ENCODE data around the gene FBXW11.

The FBXW11 gene

GRCh38 chr5:171820561-171820960 is 185.9 kb downstream of the FBXW11 start:
- Histone ChIP-seq H3K4me1 (ENCODE audit: control insufficient read depth, insufficient read depth, low read length) (no peaks in the 10 kb centered on the region), H3K4me3 (ENCODE audit: low read length) (no peak overlapping the region), H3K36me3 (ENCODE audit: control insufficient read depth, insufficient read depth, low read length, severe bottlenecking) (no peaks in the 10 kb centered on the region), H3K9ac (ENCODE audit: low read length) (no peak overlapping the region), H3K27me3 (replicated peaks; ENCODE audit: control insufficient read depth, insufficient read depth, low read length) (peaks cover 31% of the 10 kb centered on the region), H3K9me3 (ENCODE audit: control insufficient read depth, low read length) (peaks cover 11% of the 10 kb centered on the region)
- no peak for DNase-seq (ENCODE audit: low read depth)

- H3K4me3 ChIP-seq (ENCODE audit: low read length): no peak overlapping the region
These were observed 189.8 kb downstream of the FBXW11 start for GRCh38 chr5:171816666-171817065.

GRCh38 chr5:171813813-171814490 is 192.5 kb downstream of the FBXW11 start:
- Histone ChIP-seq H3K27me3 (replicated peaks; ENCODE audit: control insufficient read depth, insufficient read depth, low read length) (peaks cover 16% of the 10 kb centered on the region), H3K4me1 (ENCODE audit: control insufficient read depth, insufficient read depth, low read length) (peaks cover 5% of the 10 kb centered on the region), H3K4me3 (ENCODE audit: low read length) (no peak overlapping the region), H3K9me3 (ENCODE audit: control insufficient read depth, low read length) (peaks cover 25% of the 10 kb centered on the region), H3K36me3 (ENCODE audit: control insufficient read depth, insufficient read depth, low read length, severe bottlenecking) (no peaks in the 10 kb centered on the region), H3K9ac (ENCODE audit: low read length) (no peak overlapping the region)
- no peak for DNase-seq (ENCODE audit: low read depth)

More at GRCh38 chr5:171816666-171817065, 189.8 kb downstream of the FBXW11 start:
- Histone ChIP-seq H3K9ac (ENCODE audit: low read length) (no peak overlapping the region), H3K4me1 (ENCODE audit: control insufficient read depth, insufficient read depth, low read length) (peaks cover 5% of the 10 kb centered on the region), H3K9me3 (ENCODE audit: control insufficient read depth, low read length) (peaks cover 14% of the 10 kb centered on the region), H3K36me3 (ENCODE audit: control insufficient read depth, insufficient read depth, low read length, severe bottlenecking) (no peaks in the 10 kb centered on the region), H3K27me3 (replicated peaks; ENCODE audit: control insufficient read depth, insufficient read depth, low read length) (peaks cover 27% of the 10 kb centered on the region)
- DNase-seq (ENCODE audit: low read depth): no peak

- Histone ChIP-seq H3K4me3 (ENCODE audit: low read length) (no peak overlapping the region), H3K4me1 (ENCODE audit: control insufficient read depth, insufficient read depth, low read length) (peaks cover 5% of the 10 kb centered on the region), H3K36me3 (ENCODE audit: control insufficient read depth, insufficient read depth, low read length, severe bottlenecking) (no peaks in the 10 kb centered on the region), H3K9ac (ENCODE audit: low read length) (no peak overlapping the region), H3K9me3 (ENCODE audit: control insufficient read depth, low read length) (peaks cover 25% of the 10 kb centered on the region), H3K27me3 (replicated peaks; ENCODE audit: control insufficient read depth, insufficient read depth, low read length) (peaks cover 16% of the 10 kb centered on the region)
- DNase-seq (ENCODE audit: low read depth): no peak
These were observed 193.2 kb downstream of the FBXW11 start for GRCh38 chr5:171813270-171813669.
